ENCODE measurements around the gene DCHS2.

DNA sequence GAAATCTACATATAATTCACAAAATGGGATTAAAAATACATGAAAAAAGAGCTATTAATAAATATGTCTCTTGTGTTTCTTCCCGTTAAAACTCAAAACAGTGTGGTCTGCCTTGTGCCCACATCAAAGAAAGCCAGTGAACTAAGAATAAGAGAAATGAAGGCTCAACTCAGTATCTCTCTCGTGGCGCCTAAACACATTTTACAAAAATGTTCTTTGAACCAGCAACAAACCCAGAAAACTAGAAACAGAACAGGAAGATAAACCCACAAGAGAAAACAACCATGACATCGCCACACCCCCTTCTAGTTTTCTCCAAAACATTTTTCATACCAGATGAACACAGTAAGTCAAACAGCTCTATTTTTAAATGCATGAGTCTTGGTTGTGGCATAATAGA is 130.1 kb downstream of the DCHS2 start:
- no peak for TF ChIP-seq POLR2A (IDR thresholded peaks at IDR 0.05; ENCODE audit: low read depth, low read length)
- no peak for TF ChIP-seq POU2F2 (IDR thresholded peaks at IDR 0.05; ENCODE audit: low read depth, low read length)
- TF ChIP-seq POLR2AphosphoS5 (IDR thresholded peaks at IDR 0.05; ENCODE audit: low read depth, low read length): no peak
- no peak for TF ChIP-seq TAF1 (IDR thresholded peaks at IDR 0.05; ENCODE audit: low read depth, low read length)
- no peak for TF ChIP-seq SPI1 (IDR thresholded peaks at IDR 0.05; ENCODE audit: low read depth, low read length)
- no peak for TF ChIP-seq PAX5 (IDR thresholded peaks at IDR 0.05; ENCODE audit: insufficient read depth, low read length, severe bottlenecking)

Measured in GM12891 (cell line).